ENCODE data around the gene TSEN34.
A peak's percentile ranks its signal among the peaks of the same experiment; 100 is the strongest.
"Not testable (repeated sequence)": the region's sequence is repeated elsewhere in the genome, so short reads cannot be mapped to it uniquely, and the experiment has no call there.

Gene TSEN34

DNA sequence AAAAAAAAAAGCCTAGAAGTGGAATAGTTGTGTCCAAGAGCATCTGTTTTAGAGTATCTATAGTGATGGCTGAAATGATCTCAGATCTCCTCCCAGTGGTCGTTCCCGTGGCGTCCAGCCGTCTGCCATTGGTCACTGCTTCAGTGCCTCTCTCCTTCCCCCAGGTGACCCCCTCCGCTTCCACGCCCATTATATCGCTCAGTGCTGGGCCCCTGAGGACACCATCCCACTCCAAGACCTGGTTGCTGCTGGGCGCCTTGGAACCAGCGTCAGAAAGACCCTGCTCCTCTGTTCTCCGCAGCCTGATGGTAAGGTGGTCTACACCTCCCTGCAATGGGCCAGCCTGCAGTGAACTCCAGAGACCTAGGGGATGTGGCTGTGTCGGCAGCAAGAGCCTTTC, 1.9 kb downstream of the TSEN34 start:
- no peaks in the 10 kb centered on the region for H3K9me3 ChIP-seq (ENCODE audit: control insufficient read depth, insufficient read depth, low read length)
- H3K27me3 ChIP-seq (ENCODE audit: control insufficient read depth, insufficient read depth, low read length): no peaks in the 10 kb centered on the region
- H3K4me3 ChIP-seq (ENCODE audit: low read depth, low read length): no peak overlapping the region
- peaks cover 2% of the 10 kb centered on the region for H3K4me1 ChIP-seq (ENCODE audit: control insufficient read depth, insufficient read depth, low read length)
- H3K9ac ChIP-seq (ENCODE audit: low read depth, low read length): no peak overlapping the region
- H3K36me3 ChIP-seq (ENCODE audit: control insufficient read depth, insufficient read depth, low read length): peaks cover 7% of the 10 kb centered on the region

DNA sequence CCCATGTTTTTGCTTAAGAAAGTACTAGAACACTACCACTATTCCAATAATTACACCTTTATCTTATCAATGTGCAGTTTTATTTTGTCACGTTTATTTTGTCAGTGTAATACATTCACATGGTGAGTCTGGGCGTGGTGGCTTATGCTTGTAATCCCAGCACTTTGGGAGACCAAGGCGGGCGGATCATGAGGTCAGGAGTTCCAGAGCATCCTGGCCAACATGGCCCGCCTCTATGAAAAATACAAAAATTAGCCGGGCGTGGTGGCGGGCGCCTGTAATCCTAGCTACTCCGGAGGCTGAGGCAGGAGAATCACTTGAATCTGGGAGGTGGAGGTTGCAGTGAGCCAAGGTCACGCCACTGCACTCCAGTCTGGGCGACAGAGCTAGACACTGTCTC, 3.4 kb downstream of the TSEN34 start:
- H3K27me3 ChIP-seq (ENCODE audit: control insufficient read depth, insufficient read depth, low read length); H3K4me3 ChIP-seq (ENCODE audit: low read depth, low read length); H3K9me3 ChIP-seq (ENCODE audit: control insufficient read depth, insufficient read depth, low read length); H3K4me1 ChIP-seq (ENCODE audit: control insufficient read depth, insufficient read depth, low read length); H3K36me3 ChIP-seq (ENCODE audit: control insufficient read depth, insufficient read depth, low read length); H3K9ac ChIP-seq (ENCODE audit: low read depth, low read length): not testable (repeated sequence)

DNA sequence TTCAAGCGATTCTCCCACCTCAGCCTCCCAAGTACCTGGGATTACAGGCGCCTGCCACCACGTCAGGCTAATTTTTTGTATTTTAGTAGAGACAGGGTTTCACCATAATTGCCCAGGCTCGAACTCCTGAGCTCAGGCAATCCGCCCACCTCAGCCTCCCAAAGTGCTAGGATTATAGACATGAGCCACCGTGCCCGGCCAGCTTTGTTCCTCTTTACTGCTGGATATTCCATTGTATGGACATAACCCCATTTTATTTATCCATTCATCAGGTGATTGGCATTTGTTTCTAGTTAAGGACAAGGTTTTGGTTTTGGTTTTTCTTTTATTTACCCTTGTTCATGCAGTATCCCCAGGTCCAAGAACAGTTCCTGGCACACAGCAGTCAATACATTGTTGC, 5.4 kb downstream of the TSEN34 start:
- Histone ChIP-seq H3K4me3 (ENCODE audit: low read depth, low read length) (no peak overlapping the region), H3K36me3 (ENCODE audit: control insufficient read depth, insufficient read depth, low read length) (peaks cover 12% of the 10 kb centered on the region), H3K9ac (ENCODE audit: low read depth, low read length) (no peak overlapping the region), H3K9me3 (ENCODE audit: control insufficient read depth, insufficient read depth, low read length) (no peaks in the 10 kb centered on the region), H3K27me3 (ENCODE audit: control insufficient read depth, insufficient read depth, low read length) (no peaks in the 10 kb centered on the region), H3K4me1 (ENCODE audit: control insufficient read depth, insufficient read depth, low read length) (peaks cover under 1% of the 10 kb centered on the region)

DNA sequence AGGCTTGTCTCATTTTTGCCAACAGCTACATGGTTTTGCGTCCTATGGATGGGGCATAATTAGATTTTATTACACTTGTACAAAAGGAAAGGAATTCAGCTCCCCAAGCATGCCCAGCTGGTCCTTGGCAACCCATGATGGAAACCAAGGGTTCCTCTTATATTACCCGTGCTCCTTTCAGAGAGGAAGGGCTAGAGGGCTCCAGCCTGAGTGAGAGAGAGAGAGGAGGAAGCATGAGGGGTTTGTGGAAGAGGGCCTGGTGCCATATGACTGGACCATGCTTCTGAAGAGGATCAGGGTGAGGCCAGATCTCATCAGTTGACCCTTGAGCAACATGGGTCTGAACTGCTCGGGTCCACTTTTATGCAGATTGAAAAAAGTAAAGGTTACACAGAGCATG, 6.0 kb downstream of the TSEN34 start:
- H3K36me3 ChIP-seq (ENCODE audit: control insufficient read depth, insufficient read depth, low read length): peaks cover 18% of the 10 kb centered on the region
- no peak overlapping the region for H3K9ac ChIP-seq (ENCODE audit: low read depth, low read length)
- H3K4me3 ChIP-seq (ENCODE audit: low read depth, low read length): no peak overlapping the region
- no peaks in the 10 kb centered on the region for H3K27me3 ChIP-seq (ENCODE audit: control insufficient read depth, insufficient read depth, low read length)
- no peaks in the 10 kb centered on the region for H3K9me3 ChIP-seq (ENCODE audit: control insufficient read depth, insufficient read depth, low read length)
- peaks cover 3% of the 10 kb centered on the region for H3K4me1 ChIP-seq (ENCODE audit: control insufficient read depth, insufficient read depth, low read length)

DNA sequence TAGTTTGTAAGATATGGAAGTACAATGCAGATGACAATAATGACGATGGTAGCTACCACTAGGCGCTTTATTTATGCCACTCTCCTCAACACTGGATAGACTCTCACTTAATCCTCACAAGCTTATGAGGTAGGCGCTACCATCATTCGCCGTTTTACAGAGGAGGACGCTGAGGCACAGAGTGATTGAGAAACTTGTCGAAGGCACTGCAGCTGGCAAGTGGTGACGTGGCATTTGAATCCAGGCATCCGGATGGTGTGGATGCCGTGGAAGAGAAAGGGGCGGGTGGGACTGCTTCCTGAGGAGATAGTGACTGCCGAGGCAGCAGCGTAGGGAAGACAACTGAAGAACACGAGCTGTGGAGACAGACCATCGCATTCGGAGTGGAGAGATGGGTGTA, 8.3 kb downstream of the TSEN34 start:
- Histone ChIP-seq H3K9me3 (ENCODE audit: control insufficient read depth, insufficient read depth, low read length) (no peaks in the 10 kb centered on the region), H3K4me3 (ENCODE audit: low read depth, low read length) (no peak overlapping the region), H3K4me1 (ENCODE audit: control insufficient read depth, insufficient read depth, low read length) (peaks cover 12% of the 10 kb centered on the region), H3K9ac (ENCODE audit: low read depth, low read length) (no peak overlapping the region), H3K36me3 (ENCODE audit: control insufficient read depth, insufficient read depth, low read length) (peaks cover 30% of the 10 kb centered on the region), H3K27me3 (ENCODE audit: control insufficient read depth, insufficient read depth, low read length) (no peaks in the 10 kb centered on the region)

DNA sequence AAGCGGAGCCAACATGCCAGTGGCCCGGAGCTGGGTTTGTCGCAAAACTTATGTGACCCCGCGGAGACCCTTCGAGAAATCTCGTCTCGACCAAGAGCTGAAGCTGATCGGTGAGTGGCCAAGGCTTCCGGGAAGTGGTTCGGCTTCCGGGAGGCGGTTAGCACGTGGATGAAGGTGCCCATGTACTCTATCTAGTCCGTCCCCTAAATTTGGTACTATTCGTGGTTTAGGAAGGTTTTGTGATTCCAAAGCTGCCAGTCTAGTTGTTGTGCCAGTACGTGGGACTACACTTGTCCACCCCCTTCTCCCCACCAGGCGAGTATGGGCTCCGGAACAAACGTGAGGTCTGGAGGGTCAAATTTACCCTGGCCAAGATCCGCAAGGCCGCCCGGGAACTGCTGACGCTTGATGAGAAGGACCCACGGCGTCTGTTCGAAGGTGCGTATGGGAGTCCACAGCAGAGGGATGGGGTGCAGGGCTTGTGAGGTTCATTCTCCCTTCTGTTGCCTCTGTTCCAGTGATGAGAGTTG, 10.1 kb downstream of the TSEN34 start:
- Histone ChIP-seq H3K27me3 (ENCODE audit: control insufficient read depth, insufficient read depth, low read length) (no peaks in the 10 kb centered on the region), H3K36me3 (ENCODE audit: control insufficient read depth, insufficient read depth, low read length) (peaks cover 49% of the 10 kb centered on the region), H3K4me1 (ENCODE audit: control insufficient read depth, insufficient read depth, low read length) (peaks cover 16% of the 10 kb centered on the region), H3K4me3 (ENCODE audit: low read depth, low read length) (peak overlapping the region; percentile 96), H3K9me3 (ENCODE audit: control insufficient read depth, insufficient read depth, low read length) (no peaks in the 10 kb centered on the region), H3K9ac (ENCODE audit: low read depth, low read length) (peak overlapping the region; percentile 99)

DNA sequence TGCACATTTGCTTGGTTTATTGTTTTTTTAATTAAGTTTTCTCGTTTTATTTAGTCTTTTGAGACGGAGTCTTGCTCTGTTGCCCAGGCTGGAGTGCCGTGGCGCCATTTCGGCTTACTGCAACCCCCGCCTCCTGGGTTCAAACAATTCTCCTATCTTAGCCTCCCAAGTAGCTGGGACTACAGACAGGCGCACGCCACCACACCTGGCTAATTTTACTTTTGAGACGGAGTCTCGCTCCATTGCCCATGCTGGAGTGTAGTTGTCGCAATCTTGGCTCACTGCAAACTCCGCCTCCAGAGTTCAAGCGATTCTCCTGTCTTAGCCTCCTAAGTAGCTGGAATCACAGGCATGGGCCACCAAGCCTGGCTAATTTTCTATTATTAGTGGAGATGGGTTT, 10.9 kb downstream of the TSEN34 start:
- Histone ChIP-seq H3K27me3 (ENCODE audit: control insufficient read depth, insufficient read depth, low read length) (no peaks in the 10 kb centered on the region), H3K4me1 (ENCODE audit: control insufficient read depth, insufficient read depth, low read length) (peaks cover 20% of the 10 kb centered on the region), H3K36me3 (ENCODE audit: control insufficient read depth, insufficient read depth, low read length) (peaks cover 56% of the 10 kb centered on the region), H3K4me3 (ENCODE audit: low read depth, low read length) (peak overlapping the region; percentile 96), H3K9ac (ENCODE audit: low read depth, low read length) (peak overlapping the region; percentile 99), H3K9me3 (ENCODE audit: control insufficient read depth, insufficient read depth, low read length) (no peaks in the 10 kb centered on the region)

DNA sequence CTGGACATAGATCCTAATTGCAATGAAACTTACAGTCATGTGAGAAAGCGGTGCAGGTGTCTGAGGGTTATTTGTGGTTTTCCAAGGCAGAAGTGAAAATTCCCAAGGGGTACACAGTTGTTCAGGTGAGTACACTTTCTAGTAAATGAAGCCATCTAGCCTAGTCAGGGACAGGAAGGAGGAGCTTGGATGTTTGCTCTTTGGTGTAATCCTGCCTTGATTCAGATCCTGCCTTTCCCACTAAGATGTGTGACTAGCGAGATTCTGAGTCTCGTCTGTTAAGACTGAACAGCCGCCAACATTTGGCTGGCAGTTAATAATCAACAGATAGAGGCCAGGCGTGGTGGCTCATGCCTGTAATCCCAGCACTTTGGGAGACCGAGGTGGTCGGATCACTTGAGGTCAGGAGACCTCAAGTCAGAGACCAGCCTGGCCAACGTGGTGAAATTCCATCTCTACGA, 12.1 kb downstream of the TSEN34 start:
- peak overlapping the region; percentile 96 for H3K4me3 ChIP-seq (ENCODE audit: low read depth, low read length)
- no peaks in the 10 kb centered on the region for H3K27me3 ChIP-seq (ENCODE audit: control insufficient read depth, insufficient read depth, low read length)
- no peaks in the 10 kb centered on the region for H3K9me3 ChIP-seq (ENCODE audit: control insufficient read depth, insufficient read depth, low read length)
- peak overlapping the region; percentile 62 for H3K9ac ChIP-seq (ENCODE audit: low read depth, low read length)
- peaks cover 68% of the 10 kb centered on the region for H3K36me3 ChIP-seq (ENCODE audit: control insufficient read depth, insufficient read depth, low read length)
- H3K4me1 ChIP-seq (ENCODE audit: control insufficient read depth, insufficient read depth, low read length): peaks cover 20% of the 10 kb centered on the region

DNA sequence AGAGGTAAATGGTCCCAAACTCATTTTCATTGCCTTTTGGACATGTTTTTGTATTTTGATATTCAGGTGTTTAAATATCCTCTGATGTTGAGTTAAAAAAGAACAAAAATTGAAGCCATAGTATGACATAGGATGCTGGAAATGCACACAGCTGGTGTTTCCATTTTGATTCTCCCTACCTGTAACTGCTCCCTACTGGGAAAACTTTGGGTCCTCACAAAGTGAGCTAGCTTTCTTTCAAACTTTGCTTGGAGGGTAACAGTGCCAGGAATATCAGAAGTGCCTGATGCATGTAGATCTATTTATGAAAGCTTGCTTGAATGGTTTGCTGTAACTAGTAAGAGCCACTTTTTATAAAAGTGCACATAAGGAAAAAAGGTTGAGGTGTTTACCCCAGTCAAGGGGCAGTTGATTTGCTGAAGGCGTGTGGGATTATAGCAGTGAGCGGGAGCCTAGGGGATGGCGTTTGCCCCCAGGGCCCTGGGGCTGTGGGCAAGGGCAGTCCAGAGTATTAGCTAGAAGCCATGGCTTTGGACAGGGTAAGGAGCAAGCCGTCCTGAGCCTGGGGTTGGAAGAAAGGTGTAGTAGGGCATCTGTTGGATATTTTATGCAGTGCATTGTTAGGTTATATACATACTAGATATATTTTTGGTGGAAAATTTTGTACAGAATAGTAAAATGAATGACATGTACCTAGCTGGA, 13.8 kb downstream of the TSEN34 start:
- H3K9me3 ChIP-seq (ENCODE audit: control insufficient read depth, insufficient read depth, low read length): no peaks in the 10 kb centered on the region
- H3K9ac ChIP-seq (ENCODE audit: low read depth, low read length): no peak overlapping the region
- H3K4me1 ChIP-seq (ENCODE audit: control insufficient read depth, insufficient read depth, low read length): peaks cover 20% of the 10 kb centered on the region
- H3K4me3 ChIP-seq (ENCODE audit: low read depth, low read length): peak overlapping the region; percentile 12
- H3K27me3 ChIP-seq (ENCODE audit: control insufficient read depth, insufficient read depth, low read length): no peaks in the 10 kb centered on the region
- peaks cover 71% of the 10 kb centered on the region for H3K36me3 ChIP-seq (ENCODE audit: control insufficient read depth, insufficient read depth, low read length)

DNA sequence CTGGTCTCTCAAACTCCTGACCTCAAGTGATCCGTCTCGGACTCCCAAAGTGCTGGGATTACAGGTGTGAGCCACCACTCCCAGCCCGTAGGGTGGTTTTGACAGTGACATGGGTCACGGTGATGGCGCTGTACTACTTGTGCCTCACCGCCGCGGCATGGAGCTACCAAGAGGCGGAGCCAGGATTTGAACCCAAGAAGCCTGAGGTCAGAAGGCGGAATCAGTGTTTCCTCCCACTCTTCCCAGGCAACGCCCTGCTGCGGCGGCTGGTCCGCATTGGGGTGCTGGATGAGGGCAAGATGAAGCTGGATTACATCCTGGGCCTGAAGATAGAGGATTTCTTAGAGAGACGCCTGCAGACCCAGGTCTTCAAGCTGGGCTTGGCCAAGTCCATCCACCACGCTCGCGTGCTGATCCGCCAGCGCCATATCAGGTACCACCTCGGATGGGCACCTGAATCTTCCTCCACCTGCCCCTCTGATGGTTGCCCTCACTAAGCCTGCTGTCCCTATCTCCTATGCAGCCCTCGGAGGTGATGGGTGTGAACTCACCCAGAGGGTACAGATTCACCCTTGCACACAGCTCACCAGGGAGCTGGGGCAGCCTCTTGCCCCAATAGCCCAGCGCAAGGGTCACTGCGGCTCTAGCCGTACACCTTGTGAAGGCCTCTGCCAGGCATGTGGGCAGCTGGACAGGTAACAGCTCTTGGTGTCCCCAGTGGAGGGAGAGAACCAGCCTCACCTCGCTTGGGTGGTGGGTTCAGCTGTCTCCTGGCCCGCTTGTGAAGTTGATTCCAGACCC, 15.1 kb downstream of the TSEN34 start:
- no peak overlapping the region for H3K9ac ChIP-seq (ENCODE audit: low read depth, low read length)
- no peaks in the 10 kb centered on the region for H3K9me3 ChIP-seq (ENCODE audit: control insufficient read depth, insufficient read depth, low read length)
- H3K4me1 ChIP-seq (ENCODE audit: control insufficient read depth, insufficient read depth, low read length): peaks cover 20% of the 10 kb centered on the region
- no peaks in the 10 kb centered on the region for H3K27me3 ChIP-seq (ENCODE audit: control insufficient read depth, insufficient read depth, low read length)
- no peak overlapping the region for H3K4me3 ChIP-seq (ENCODE audit: low read depth, low read length)
- peaks cover 69% of the 10 kb centered on the region for H3K36me3 ChIP-seq (ENCODE audit: control insufficient read depth, insufficient read depth, low read length)

DNA sequence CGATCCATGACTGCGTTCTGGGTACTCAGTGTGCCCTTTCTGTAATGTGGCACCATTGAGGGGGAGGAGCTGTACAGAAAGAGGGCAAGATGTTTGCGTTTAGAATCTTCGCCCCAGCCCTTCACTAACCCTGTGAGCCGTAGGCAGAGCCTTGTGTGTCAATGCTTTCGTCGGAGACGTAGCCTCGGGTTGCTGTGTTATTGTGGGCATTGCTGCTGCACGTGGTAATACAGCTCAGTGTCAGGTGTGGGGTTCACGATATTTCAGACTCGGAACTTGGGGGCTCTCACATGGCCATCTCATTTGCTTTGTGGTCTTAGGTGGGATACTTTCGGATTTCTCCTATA, 15.7 kb downstream of the TSEN34 start:
- H3K27me3 ChIP-seq (ENCODE audit: control insufficient read depth, insufficient read depth, low read length): no peaks in the 10 kb centered on the region
- no peak overlapping the region for H3K9ac ChIP-seq (ENCODE audit: low read depth, low read length)
- H3K36me3 ChIP-seq (ENCODE audit: control insufficient read depth, insufficient read depth, low read length): peaks cover 66% of the 10 kb centered on the region
- no peak overlapping the region for H3K4me3 ChIP-seq (ENCODE audit: low read depth, low read length)
- H3K9me3 ChIP-seq (ENCODE audit: control insufficient read depth, insufficient read depth, low read length): no peaks in the 10 kb centered on the region
- peaks cover 17% of the 10 kb centered on the region for H3K4me1 ChIP-seq (ENCODE audit: control insufficient read depth, insufficient read depth, low read length)

DNA sequence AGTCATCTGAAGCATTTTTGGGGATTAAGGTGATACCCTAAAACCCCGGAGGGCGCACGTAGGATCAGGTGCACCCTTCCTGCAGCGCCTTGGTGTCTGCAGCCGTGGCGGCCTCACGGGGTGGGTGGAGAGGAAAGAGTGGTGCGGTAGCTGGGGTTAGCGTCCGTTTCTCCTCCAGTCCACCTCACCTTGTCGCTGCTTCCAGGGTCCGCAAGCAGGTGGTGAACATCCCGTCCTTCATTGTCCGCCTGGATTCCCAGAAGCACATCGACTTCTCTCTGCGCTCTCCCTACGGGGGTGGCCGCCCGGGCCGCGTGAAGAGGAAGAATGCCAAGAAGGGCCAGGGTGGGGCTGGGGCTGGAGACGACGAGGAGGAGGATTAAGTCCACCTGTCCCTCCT, 16.1 kb downstream of the TSEN34 start:
- H3K9ac ChIP-seq (ENCODE audit: low read depth, low read length); H3K9me3 ChIP-seq (ENCODE audit: control insufficient read depth, insufficient read depth, low read length); H3K4me3 ChIP-seq (ENCODE audit: low read depth, low read length); H3K27me3 ChIP-seq (ENCODE audit: control insufficient read depth, insufficient read depth, low read length): not testable (repeated sequence)
- Histone ChIP-seq H3K36me3 (ENCODE audit: control insufficient read depth, insufficient read depth, low read length) (peaks cover 62% of the 10 kb centered on the region), H3K4me1 (ENCODE audit: control insufficient read depth, insufficient read depth, low read length) (peaks cover 17% of the 10 kb centered on the region)
